Activated CD8-positive, alpha-beta memory T cell treated with anti-CD3 and anti-CD28 coated beads, Interleukin-2, amount 50 U/mL, for 1 hour (primary cell): ENCODE measurements around the gene C2CD4C.
"Not testable (repeated sequence)": the region's sequence is repeated elsewhere in the genome, so short reads cannot be mapped to it uniquely, and the experiment has no call there.

Experiments
- DNase-seq: peaks from one replicate; pipeline ENCODE4 v3.0.0-alpha.2; 2020; ENCODE audit errors: extremely low read depth

The C2CD4C gene

GRCh38 chr19:399370-399769 lies 9.6 kb downstream of the C2CD4C start:
- DNase-seq: no peak

- no peak for DNase-seq
These were observed 10.2 kb downstream of the C2CD4C start for GRCh38 chr19:398719-399118.

GRCh38 chr19:397941-398706 lies 10.8 kb downstream of the C2CD4C start:
- DNase-seq: no peak

GRCh38 chr19:397321-397720 lies 11.6 kb downstream of the C2CD4C start:
- no peak for DNase-seq

GRCh38 chr19:395467-395866 lies 13.5 kb downstream of the C2CD4C start:
- DNase-seq: no peak

GRCh38 chr19:394857-395256 lies 14.1 kb downstream of the C2CD4C start:
- not testable (repeated sequence) for DNase-seq

- DNase-seq: not testable (repeated sequence)
These were observed 15.4 kb downstream of the C2CD4C start for GRCh38 chr19:393560-393959.

- no peak for DNase-seq
These were observed 16.5 kb downstream of the C2CD4C start for GRCh38 chr19:392375-392970.

- no peak for DNase-seq
These were observed 17.1 kb downstream of the C2CD4C start for GRCh38 chr19:391726-392374.

- DNase-seq: no peak
These were observed 17.8 kb downstream of the C2CD4C start for GRCh38 chr19:391207-391557.

GRCh38 chr19:390386-391206 lies 18.4 kb downstream of the C2CD4C start:
- DNase-seq: no peak

GRCh38 chr19:389935-390289 lies 19.0 kb downstream of the C2CD4C start:
- no peak for DNase-seq

GRCh38 chr19:389255-389934 lies 19.6 kb downstream of the C2CD4C start:
- DNase-seq: no peak

- no peak for DNase-seq
These were observed 20.3 kb downstream of the C2CD4C start for GRCh38 chr19:388691-389090.

GRCh38 chr19:387777-388176 lies 21.2 kb downstream of the C2CD4C start:
- no peak for DNase-seq

GRCh38 chr19:386632-387301 lies 22.2 kb downstream of the C2CD4C start:
- DNase-seq: not testable (repeated sequence)

GRCh38 chr19:386189-386588 lies 22.8 kb downstream of the C2CD4C start:
- not testable (repeated sequence) for DNase-seq

GRCh38 chr19:384799-385169 lies 24.2 kb downstream of the C2CD4C start:
- DNase-seq: no peak

GRCh38 chr19:383922-384798 lies 24.8 kb downstream of the C2CD4C start:
- DNase-seq: no peak

GRCh38 chr19:383040-383439 lies 25.9 kb downstream of the C2CD4C start:
- no peak for DNase-seq
